Endodermal cell (in vitro differentiated cells): Measurements from ENCODE around the gene ST6GALNAC4. TPM values are rescaled to one million over a fixed set of nuclear protein-coding genes. Genes with fewer than 3 reads are reported as not detected.

Experiments
- DNase-seq: peaks from one replicate; pipeline ENCODE4 v3.0.0-alpha.2; 2017
- H3K27ac ChIP-seq: 2 replicates; pipeline ENCODE4 v1.5.1; 2013; ENCODE audit warnings: mild to moderate bottlenecking, low read depth, low read length, moderate library complexity
- H3K27me3 ChIP-seq: 2 replicates; pipeline ENCODE4 v1.6.1; 2013; ENCODE audit warnings: mild to moderate bottlenecking, low read length, moderate library complexity; ENCODE audit not compliant: insufficient read depth, control insufficient read depth, poor library complexity, severe bottlenecking
- H3K36me3 ChIP-seq: 2 replicates; pipeline ENCODE4 v1.7.0; 2013; ENCODE audit warnings: mild to moderate bottlenecking, low read length, moderate library complexity; ENCODE audit not compliant: control insufficient read depth, insufficient read depth
- H3K4me1 ChIP-seq: one replicate; pipeline ENCODE4 v1.7.0; 2013; ENCODE audit warnings: low read length; ENCODE audit not compliant: control insufficient read depth, insufficient read depth
- H3K4me3 ChIP-seq: 2 replicates; pipeline ENCODE4 v1.5.1; 2013; ENCODE audit warnings: mild to moderate bottlenecking, low read length, moderate library complexity
- H3K9ac ChIP-seq: 2 replicates; pipeline ENCODE4 v1.6.1; 2013; ENCODE audit warnings: mild to moderate bottlenecking, low read length, moderate library complexity; ENCODE audit not compliant: poor library complexity, severe bottlenecking; ENCODE audit errors: extremely low read depth
- H3K9me3 ChIP-seq: 2 replicates; pipeline ENCODE4 v1.6.1; 2013; ENCODE audit warnings: mild to moderate bottlenecking, low read length, moderate library complexity; ENCODE audit not compliant: control insufficient read depth
- H3K27ac Mint-ChIP-seq: 2 replicates; pipeline ENCODE4 v1.8.0; 2020; ENCODE audit warnings: mixed read lengths
- H3K27me3 Mint-ChIP-seq: 2 replicates; pipeline ENCODE4 v1.8.0; 2021; ENCODE audit warnings: mild to moderate bottlenecking, mixed read lengths; ENCODE audit not compliant: insufficient read depth
- H3K36me3 Mint-ChIP-seq: 2 replicates; pipeline ENCODE4 v1.8.0; 2020; ENCODE audit warnings: low read depth, mixed read lengths
- H3K4me1 Mint-ChIP-seq: 2 replicates; pipeline ENCODE4 v1.8.0; 2020; ENCODE audit warnings: mixed read lengths
- H3K4me3 Mint-ChIP-seq: 2 replicates; pipeline ENCODE4 v1.8.0; 2020; ENCODE audit warnings: mild to moderate bottlenecking, moderate library complexity, mixed read lengths
- H3K9me3 Mint-ChIP-seq: 2 replicates; pipeline ENCODE4 v1.8.0; 2020; ENCODE audit warnings: mild to moderate bottlenecking, mixed read lengths
- WGBS, 2 experiments: methylation state at CpG; one replicate each; pipeline versions ENCODE4 v1.1.5 to v1.1.7; 2013; ENCODE audit warnings: missing lambda C conversion rate in 2 of 2, mixed read lengths in 1 of 2; ENCODE audit not compliant: insufficient coverage in 1 of 2, insufficient read length in 1 of 2; 5-methylcytosine and 5-hydroxymethylcytosine counted together
- total RNA-seq, 2 donors: library from RNA; stranded (reverse); fragmentation: NEBNext Ultra II Directional in 1 of 2; extraction: Animal tissue kit (Norgen Biotek cat#: 25700) in 1 of 2; gene quantifications; 2 replicates in 1 of 2; 3 replicates in 1 of 2; pipeline ENCODE4 v1.2.1, GENCODE V29; 2021
- TF ChIP-seq, protein P1 (sequence below): fragments of 200-600 bp; sonication (generic); conservative IDR thresholded peaks from 2 replicates; pipeline ENCODE4 v1.5.0; 2021; ENCODE audit warnings: antibody characterized with exemption, mild to moderate bottlenecking

ST6GALNAC4 gene
- total RNA-seq, 2 donors from 2014 or later, result 8.3 to 12.7 TPM

DNA sequence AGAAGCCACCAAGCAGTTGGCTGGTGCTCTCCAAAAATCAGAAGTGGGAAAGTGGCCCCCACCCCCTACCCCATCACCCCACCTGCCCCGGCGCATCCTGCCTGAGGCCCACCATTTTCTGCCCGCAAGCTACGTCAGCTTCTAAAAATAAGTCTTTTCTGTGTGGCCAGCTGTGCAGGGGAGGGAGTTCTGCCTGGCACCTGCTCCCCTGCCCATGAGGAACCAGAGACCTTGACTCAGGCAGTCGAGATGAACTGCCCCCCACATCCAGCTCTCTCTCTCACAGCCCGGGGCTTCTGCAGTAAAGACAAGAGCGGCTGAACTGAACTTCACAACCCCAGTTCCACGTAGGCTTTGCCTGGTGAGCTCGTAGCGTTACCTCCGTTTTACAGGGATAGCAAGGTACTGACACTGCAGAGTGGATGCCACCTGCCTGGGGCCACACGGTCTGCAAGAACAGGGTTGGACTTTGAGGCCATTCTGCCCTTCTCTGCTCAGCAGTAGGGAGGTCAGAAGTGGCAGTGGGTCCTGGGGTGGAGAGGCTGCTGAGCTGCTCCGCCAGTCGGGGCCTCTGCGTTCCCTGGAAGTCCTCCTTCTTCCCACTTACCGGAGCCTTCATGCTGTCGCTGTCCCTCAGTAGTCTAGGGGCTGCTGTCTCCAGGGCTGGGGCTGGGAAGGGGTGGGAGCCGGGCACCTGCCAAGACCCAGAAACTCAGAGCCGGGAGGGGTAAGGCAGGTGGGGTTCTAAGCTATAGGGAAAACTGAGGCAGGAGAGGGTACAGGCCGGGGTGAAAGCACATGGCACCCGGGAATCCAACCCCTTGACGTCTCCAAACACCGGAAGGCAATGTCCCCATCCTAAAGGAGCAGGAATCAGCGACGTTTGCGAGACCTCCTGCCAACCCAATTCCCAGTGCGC is 781 bp downstream of the ST6GALNAC4 start:
- 64 to 69% methylated on average over 8 to 27 of the region's 27 CpGs for WGBS, 2 experiments
- Histone ChIP-seq H3K9me3 (no peaks in the 10 kb centered on the region), H3K4me1 (no peaks in the 10 kb centered on the region), H3K27ac (no peak overlapping the region), H3K27me3 (peaks cover 10% of the 10 kb centered on the region), H3K36me3 (no peaks in the 10 kb centered on the region), H3K4me3 (peak overlapping the region; percentile 76), H3K9ac (no peak overlapping the region)
- peak; percentile 59 for DNase-seq
- Mint-ChIP-seq H3K27me3 (peaks cover 15% of the 10 kb centered on the region), H3K27ac (no peak overlapping the region), H3K36me3 (no peaks in the 10 kb centered on the region), H3K9me3 (no peaks in the 10 kb centered on the region), H3K4me1 (no peaks in the 10 kb centered on the region), H3K4me3 (peak overlapping the region; percentile 59)
- TF ChIP-seq, protein P1, sequence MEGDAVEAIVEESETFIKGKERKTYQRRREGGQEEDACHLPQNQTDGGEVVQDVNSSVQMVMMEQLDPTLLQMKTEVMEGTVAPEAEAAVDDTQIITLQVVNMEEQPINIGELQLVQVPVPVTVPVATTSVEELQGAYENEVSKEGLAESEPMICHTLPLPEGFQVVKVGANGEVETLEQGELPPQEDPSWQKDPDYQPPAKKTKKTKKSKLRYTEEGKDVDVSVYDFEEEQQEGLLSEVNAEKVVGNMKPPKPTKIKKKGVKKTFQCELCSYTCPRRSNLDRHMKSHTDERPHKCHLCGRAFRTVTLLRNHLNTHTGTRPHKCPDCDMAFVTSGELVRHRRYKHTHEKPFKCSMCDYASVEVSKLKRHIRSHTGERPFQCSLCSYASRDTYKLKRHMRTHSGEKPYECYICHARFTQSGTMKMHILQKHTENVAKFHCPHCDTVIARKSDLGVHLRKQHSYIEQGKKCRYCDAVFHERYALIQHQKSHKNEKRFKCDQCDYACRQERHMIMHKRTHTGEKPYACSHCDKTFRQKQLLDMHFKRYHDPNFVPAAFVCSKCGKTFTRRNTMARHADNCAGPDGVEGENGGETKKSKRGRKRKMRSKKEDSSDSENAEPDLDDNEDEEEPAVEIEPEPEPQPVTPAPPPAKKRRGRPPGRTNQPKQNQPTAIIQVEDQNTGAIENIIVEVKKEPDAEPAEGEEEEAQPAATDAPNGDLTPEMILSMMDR, result no peak

DNA sequence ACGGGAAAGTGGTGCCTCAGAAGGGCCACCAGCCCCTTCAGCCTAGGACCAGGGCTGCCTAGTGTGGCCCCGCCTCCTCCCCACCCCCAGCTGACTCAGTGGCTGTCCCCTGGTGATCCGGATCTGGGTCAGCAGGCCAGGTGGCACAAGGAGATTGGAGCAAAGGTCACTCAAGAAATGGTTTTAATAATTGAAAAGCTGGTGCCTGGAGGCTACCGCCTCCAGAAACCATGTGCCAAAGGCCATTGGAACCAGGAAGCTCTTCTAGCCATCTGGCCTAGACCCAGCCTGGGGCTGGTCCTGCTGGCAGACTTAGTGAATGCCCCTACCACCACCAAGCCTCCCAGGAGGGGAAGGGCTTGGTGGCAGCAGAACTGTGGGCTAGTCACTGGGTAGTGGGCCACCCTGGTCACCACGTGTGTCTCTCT is 1.5 kb downstream of the ST6GALNAC4 start:
- WGBS, 2 experiments, result 89 to 92% methylated on average over 2 to 5 of the region's 5 CpGs
- Histone ChIP-seq H3K9ac (no peak overlapping the region), H3K27me3 (peaks cover 10% of the 10 kb centered on the region), H3K4me3 (no peak overlapping the region), H3K27ac (no peak overlapping the region), H3K36me3 (no peaks in the 10 kb centered on the region), H3K4me1 (no peaks in the 10 kb centered on the region), H3K9me3 (no peaks in the 10 kb centered on the region)
- Mint-ChIP-seq H3K36me3 (no peaks in the 10 kb centered on the region), H3K27ac (no peak overlapping the region), H3K9me3 (no peaks in the 10 kb centered on the region), H3K27me3 (peaks cover 9% of the 10 kb centered on the region), H3K4me3 (no peak overlapping the region), H3K4me1 (no peaks in the 10 kb centered on the region)
- TF ChIP-seq, protein P1, result no peak
- no peak for DNase-seq

DNA sequence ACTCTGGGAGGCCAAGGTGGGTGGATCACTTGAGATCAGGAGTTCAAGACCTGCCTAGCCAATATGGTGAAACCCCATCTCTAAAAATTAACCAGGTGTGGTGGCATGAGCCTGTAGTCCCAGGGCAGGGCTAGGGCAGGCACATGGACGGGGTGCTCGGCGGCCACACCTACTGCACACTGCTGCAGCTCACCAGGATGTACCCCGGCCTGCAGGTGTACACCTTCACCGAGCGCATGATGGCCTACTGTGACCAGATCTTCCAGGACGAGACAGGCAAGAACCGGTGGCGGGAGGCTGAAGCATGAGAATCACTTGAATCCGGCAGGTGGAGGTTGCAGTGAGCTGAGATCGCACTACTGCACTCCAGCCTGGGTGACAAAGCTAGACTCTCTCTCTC is 3.2 kb downstream of the ST6GALNAC4 start:
- H3K4me3 Mint-ChIP-seq, result no peak overlapping the region

More for the DNA sequence above, 3.2 kb downstream of the ST6GALNAC4 start:
- WGBS, 2 experiments, result 97% methylated on average over 9 to 11 of the region's 11 CpGs
- DNase-seq, result no peak
- Mint-ChIP-seq H3K4me1 (no peaks in the 10 kb centered on the region), H3K36me3 (no peaks in the 10 kb centered on the region), H3K9me3 (no peaks in the 10 kb centered on the region), H3K27ac (no peak overlapping the region), H3K27me3 (peaks cover 9% of the 10 kb centered on the region)
- no peaks in the 10 kb centered on the region for H3K36me3 ChIP-seq
- no peak overlapping the region for H3K27ac ChIP-seq
- peaks cover 10% of the 10 kb centered on the region for H3K27me3 ChIP-seq
- no peak overlapping the region for H3K4me3 ChIP-seq
- no peaks in the 10 kb centered on the region for H3K9me3 ChIP-seq
- H3K4me1 ChIP-seq, result no peaks in the 10 kb centered on the region
- H3K9ac ChIP-seq, result no peak overlapping the region
- TF ChIP-seq, protein P1, result no peak
